Measurements from ENCODE around the gene GDF10.

GDF10 gene

GRCh38 chr10:47346581-47347302 is 46.7 kb downstream of the GDF10 start:
- in situ Hi-C loops (cut with MboI; ENCODE audit: low sequenced_read_pairs), result no loop called here
- Histone ChIP-seq H3K27me3 (ENCODE audit: low read depth) (peaks cover 3% of the 10 kb centered on the region; the same call in 1 of the 2 replicates), H3K36me3 (replicated peaks) (no peaks in the 10 kb centered on the region), H3K4me3 (no peak overlapping the region), H3K9me3 (no peaks in the 10 kb centered on the region), H3K4me1 (no peaks in the 10 kb centered on the region)
- no peak for DNase-seq (ENCODE audit: low spot score in 2 of 2)

DNA sequence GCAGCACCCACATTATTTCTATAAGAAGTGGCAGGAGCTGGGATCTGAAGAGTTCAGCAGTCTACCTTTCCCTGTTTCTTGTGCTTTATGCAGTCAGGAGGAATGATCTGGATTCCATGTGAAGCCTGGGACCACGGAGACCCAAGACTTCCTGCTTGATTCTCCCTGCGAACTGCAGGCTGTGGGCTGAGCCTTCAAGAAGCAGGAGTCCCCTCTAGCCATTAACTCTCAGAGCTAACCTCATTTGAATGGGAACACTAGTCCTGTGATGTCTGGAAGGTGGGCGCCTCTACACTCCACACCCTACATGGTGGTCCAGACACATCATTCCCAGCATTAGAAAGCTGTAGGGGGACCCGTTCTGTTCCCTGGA is 47.3 kb downstream of the GDF10 start:
- Histone ChIP-seq H3K36me3 (replicated peaks) (no peaks in the 10 kb centered on the region), H3K4me1 (no peaks in the 10 kb centered on the region), H3K4me3 (no peak overlapping the region), H3K9me3 (no peaks in the 10 kb centered on the region), H3K27me3 (ENCODE audit: low read depth) (peaks cover 3% of the 10 kb centered on the region; the same call in 1 of the 2 replicates)
- no peak for DNase-seq (ENCODE audit: low spot score in 2 of 2)
- in situ Hi-C loops (cut with MboI; ENCODE audit: low sequenced_read_pairs), result no loop called here

GRCh38 chr10:47348138-47348651 is 48.2 kb downstream of the GDF10 start, which contains the start of gene RBP3:
Gene RBP3 (plus strand): TSS chr10:47348363. CDS start chr10:47348485, 122 bp downstream.
- Histone ChIP-seq H3K4me1 (no peaks in the 10 kb centered on the region), H3K4me3 (no peak within 1 kb of the TSS), H3K36me3 (replicated peaks) (no peaks in the 10 kb centered on the region), H3K27me3 (ENCODE audit: low read depth) (no peaks in the 10 kb centered on the region), H3K9me3 (no peaks in the 10 kb centered on the region)
- no peak for DNase-seq (ENCODE audit: low spot score in 2 of 2)
- in situ Hi-C loops (cut with MboI; ENCODE audit: low sequenced_read_pairs), result no loop called here

GRCh38 chr10:47348661-47349470 is 48.9 kb downstream of the GDF10 start:
- H3K4me3 ChIP-seq, result no peak overlapping the region
- no peaks in the 10 kb centered on the region for H3K9me3 ChIP-seq
- H3K4me1 ChIP-seq, result no peaks in the 10 kb centered on the region
- no peaks in the 10 kb centered on the region for H3K36me3 ChIP-seq (replicated peaks)
- H3K27me3 ChIP-seq (ENCODE audit: low read depth), result no peaks in the 10 kb centered on the region
- in situ Hi-C loops (cut with MboI; ENCODE audit: low sequenced_read_pairs), result no loop called here
- no peak for DNase-seq (ENCODE audit: low spot score in 2 of 2)

GRCh38 chr10:47349516-47349915 is 49.5 kb downstream of the GDF10 start:
- in situ Hi-C loops (cut with MboI; ENCODE audit: low sequenced_read_pairs), result no loop called here
- Histone ChIP-seq H3K9me3 (no peaks in the 10 kb centered on the region), H3K27me3 (ENCODE audit: low read depth) (no peaks in the 10 kb centered on the region), H3K36me3 (replicated peaks) (no peaks in the 10 kb centered on the region), H3K4me3 (no peak overlapping the region), H3K4me1 (no peaks in the 10 kb centered on the region)
- no peak for DNase-seq (ENCODE audit: low spot score in 2 of 2)

GRCh38 chr10:47349941-47350371 is 50.0 kb downstream of the GDF10 start:
- no peaks in the 10 kb centered on the region for H3K27me3 ChIP-seq (ENCODE audit: low read depth)
- no peaks in the 10 kb centered on the region for H3K9me3 ChIP-seq
- no peak overlapping the region for H3K4me3 ChIP-seq
- DNase-seq (ENCODE audit: low spot score in 2 of 2), result no peak
- no peaks in the 10 kb centered on the region for H3K36me3 ChIP-seq (replicated peaks)
- H3K4me1 ChIP-seq, result no peaks in the 10 kb centered on the region
- in situ Hi-C loops (cut with MboI; ENCODE audit: low sequenced_read_pairs), result no loop called here

- Histone ChIP-seq H3K4me3 (no peak overlapping the region), H3K9me3 (no peaks in the 10 kb centered on the region), H3K4me1 (no peaks in the 10 kb centered on the region), H3K36me3 (replicated peaks) (no peaks in the 10 kb centered on the region), H3K27me3 (ENCODE audit: low read depth) (no peaks in the 10 kb centered on the region)
- no peak for DNase-seq (ENCODE audit: low spot score in 2 of 2)
- in situ Hi-C loops (cut with MboI; ENCODE audit: low sequenced_read_pairs), result no loop called here
Observed at GRCh38 chr10:47350671-47351640, 51.0 kb downstream of the GDF10 start.

DNA sequence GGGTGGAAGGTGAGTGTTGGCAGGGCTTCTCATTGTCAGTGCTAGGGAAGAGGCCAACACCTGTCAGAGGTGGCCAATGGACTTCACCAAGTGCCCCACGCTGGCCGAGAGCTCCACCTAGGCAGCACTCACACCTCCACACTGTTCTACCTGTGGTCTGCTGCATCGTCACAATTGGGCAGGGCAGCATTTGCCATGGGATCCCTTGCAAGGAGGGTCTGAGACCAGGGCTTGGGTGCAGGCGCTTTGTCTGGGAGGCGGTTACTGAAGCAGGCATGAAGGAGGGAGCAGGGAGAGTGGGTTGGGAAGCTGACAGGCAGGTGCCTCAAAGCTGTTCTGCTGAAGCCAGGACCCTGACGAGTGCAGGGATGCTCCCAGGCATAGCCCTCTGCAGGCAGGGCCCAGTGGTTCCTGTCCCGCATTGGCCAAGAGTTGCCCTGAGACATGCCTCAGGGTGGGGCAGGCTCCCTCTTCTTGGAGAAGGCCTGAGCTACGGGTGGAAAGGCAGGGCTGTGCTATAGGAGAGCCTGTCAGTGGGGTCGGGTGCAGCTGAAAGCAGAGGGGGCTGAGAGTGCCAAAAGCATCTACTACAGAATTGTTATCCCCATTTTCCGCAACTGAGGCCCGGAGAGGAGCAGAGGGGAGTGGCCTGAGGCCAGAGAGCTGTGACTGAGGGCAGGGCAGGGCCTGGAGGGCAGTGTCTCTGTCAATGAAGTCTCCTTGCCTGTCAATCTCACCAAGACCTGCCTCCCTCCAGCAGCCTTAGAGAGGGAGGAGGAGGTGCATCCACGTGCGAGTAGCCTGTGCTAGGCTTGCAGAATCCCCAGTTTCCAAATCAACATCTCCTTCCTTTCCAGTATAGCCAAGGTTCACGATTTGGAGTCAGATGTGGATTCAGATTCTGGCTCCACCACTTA is 52.2 kb downstream of the GDF10 start:
- no peaks in the 10 kb centered on the region for H3K27me3 ChIP-seq (ENCODE audit: low read depth)
- no peak for DNase-seq (ENCODE audit: low spot score in 2 of 2)
- no peak overlapping the region for H3K4me3 ChIP-seq
- in situ Hi-C loops (cut with MboI; ENCODE audit: low sequenced_read_pairs), result no loop called here
- H3K36me3 ChIP-seq (replicated peaks), result no peaks in the 10 kb centered on the region
- H3K9me3 ChIP-seq, result no peaks in the 10 kb centered on the region
- no peaks in the 10 kb centered on the region for H3K4me1 ChIP-seq

DNA sequence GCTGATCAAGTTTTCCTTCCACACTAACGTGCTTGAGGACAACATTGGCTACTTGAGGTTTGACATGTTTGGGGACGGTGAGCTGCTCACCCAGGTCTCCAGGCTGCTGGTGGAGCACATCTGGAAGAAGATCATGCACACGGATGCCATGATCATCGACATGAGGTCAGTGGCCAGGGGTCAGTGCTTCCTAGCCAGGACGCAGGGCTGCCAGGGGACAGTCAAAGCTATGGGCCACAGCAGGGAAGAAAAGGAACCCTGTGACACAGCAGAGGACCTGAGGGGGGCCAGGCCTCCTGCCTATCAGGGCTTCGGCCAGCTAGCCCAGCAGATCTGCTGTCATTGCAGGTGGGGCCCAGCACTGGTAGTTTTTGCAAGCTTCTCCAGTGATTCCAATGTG is 53.4 kb downstream of the GDF10 start:
- H3K4me3 ChIP-seq, result no peak overlapping the region
- H3K9me3 ChIP-seq, result no peaks in the 10 kb centered on the region
- no peaks in the 10 kb centered on the region for H3K4me1 ChIP-seq
- no peak for DNase-seq (ENCODE audit: low spot score in 2 of 2)
- no peaks in the 10 kb centered on the region for H3K36me3 ChIP-seq (replicated peaks)
- in situ Hi-C loops (cut with MboI; ENCODE audit: low sequenced_read_pairs), result no loop called here
- no peaks in the 10 kb centered on the region for H3K27me3 ChIP-seq (ENCODE audit: low read depth)

DNA sequence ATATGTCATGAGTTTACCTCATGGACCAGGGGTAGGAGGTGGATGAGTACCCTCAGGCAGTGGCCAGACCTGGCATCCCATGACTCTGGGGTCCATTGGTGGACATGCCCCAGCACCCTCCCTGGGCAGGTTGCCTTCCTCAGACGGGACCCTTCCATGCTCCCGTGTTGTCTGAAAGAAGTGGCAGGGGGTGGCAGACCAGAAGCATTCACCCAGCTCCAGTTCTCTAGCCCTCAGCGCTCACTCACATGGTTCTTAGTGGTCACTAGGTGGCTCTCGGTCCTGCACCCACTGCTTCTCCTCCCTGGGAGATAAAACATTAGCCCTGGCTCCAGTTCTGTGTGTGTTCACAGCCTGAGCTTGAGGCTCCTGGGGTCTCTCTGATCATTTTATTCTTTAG is 54.2 kb downstream of the GDF10 start:
- Histone ChIP-seq H3K36me3 (replicated peaks) (no peaks in the 10 kb centered on the region), H3K4me1 (no peaks in the 10 kb centered on the region), H3K27me3 (ENCODE audit: low read depth) (no peaks in the 10 kb centered on the region), H3K9me3 (no peaks in the 10 kb centered on the region), H3K4me3 (no peak overlapping the region)
- no peak for DNase-seq (ENCODE audit: low spot score in 2 of 2)
- in situ Hi-C loops (cut with MboI; ENCODE audit: low sequenced_read_pairs), result no loop called here

DNA sequence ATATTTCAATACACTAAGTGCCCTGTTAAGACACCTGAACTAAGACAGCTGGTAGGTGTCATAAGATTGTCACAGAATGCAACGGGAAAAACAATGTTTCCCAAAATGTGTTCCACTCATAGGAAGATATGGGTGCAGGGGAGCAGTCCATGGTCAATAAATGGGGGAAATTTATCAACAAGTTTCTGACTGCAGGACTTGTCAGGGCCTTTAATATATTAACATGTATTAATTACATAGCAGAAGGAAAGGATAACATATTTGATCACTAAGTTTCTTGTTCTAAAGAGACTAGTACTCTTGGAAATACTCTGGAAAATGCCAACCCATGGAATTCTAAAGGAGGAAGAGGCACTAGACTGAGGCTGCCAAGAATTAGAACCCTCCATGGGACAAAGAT is 54.9 kb downstream of the GDF10 start:
- Histone ChIP-seq H3K36me3 (replicated peaks) (no peaks in the 10 kb centered on the region), H3K4me3 (no peak overlapping the region), H3K4me1 (no peaks in the 10 kb centered on the region), H3K27me3 (ENCODE audit: low read depth) (no peaks in the 10 kb centered on the region), H3K9me3 (no peaks in the 10 kb centered on the region)
- in situ Hi-C loops (cut with MboI; ENCODE audit: low sequenced_read_pairs), result no loop called here
- DNase-seq (ENCODE audit: low spot score in 2 of 2), result no peak

DNA sequence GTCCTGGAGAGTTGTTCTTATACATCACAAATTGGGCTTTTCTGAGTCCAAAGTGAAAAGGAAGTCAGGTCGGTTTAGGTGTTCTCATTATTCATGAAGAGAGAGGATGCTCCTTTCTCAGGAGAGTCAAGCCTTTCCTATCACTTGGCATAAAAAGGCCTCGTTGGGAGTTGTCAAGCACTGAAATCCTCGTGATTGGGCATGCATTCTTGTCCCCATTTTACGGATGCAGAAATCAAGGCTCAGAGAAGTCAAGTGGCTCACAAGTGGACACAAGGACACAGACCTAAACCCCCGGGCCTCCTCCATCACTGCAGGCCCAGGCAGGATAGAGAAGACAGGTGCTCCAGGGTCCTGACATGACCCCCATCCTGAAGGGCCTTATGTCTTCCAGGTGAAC is 56.7 kb downstream of the GDF10 start:
- Histone ChIP-seq H3K36me3 (replicated peaks) (no peaks in the 10 kb centered on the region), H3K4me3 (no peak overlapping the region), H3K4me1 (no peaks in the 10 kb centered on the region), H3K27me3 (ENCODE audit: low read depth) (no peaks in the 10 kb centered on the region), H3K9me3 (no peaks in the 10 kb centered on the region)
- no peak for DNase-seq (ENCODE audit: low spot score in 2 of 2)
- in situ Hi-C loops (cut with MboI; ENCODE audit: low sequenced_read_pairs), result no loop called here

Measured in HAP-1 (cell line).